ENCODE results near the gene AKAIN1. TPM values are rescaled to one million over a fixed set of nuclear protein-coding genes. Genes with fewer than 3 reads are reported as not detected.

Gene AKAIN1
- total and polyA plus RNA-seq, 2 of the 4 experiments (the other 2 are of a cell fraction): not detected

GRCh38 chr18:5159080-5159479, 38.0 kb downstream of the AKAIN1 start:
- no peak overlapping the region for H2AK5ac ChIP-seq (ENCODE audit: low read depth, low read length)
- no peak overlapping the region for H3K9ac ChIP-seq (ENCODE audit: low read depth, low read length)
- ChIA-PET POLR2A (ENCODE audit: unreplicated experiment) (no interaction called here), CTCF (no interaction called here)
- no CpG with 5 or more reads among the region's 3 CpGs for WGBS, 2 experiments (ENCODE audit: extremely low coverage in 2 of 2, insufficient read length in 1 of 2)
- no peak overlapping the region for H4K91ac ChIP-seq (ENCODE audit: insufficient read depth, low read depth, low read length)
- no peaks in the 10 kb centered on the region for H4K20me1 ChIP-seq (ENCODE audit: insufficient read depth, low read length)
- H2AFZ ChIP-seq (replicated peaks; ENCODE audit: low read length, poor library complexity): no peak overlapping the region
- no peak overlapping the region for H3K4ac ChIP-seq (ENCODE audit: low read depth, low read length)
- no peak overlapping the region for H3K18ac ChIP-seq (ENCODE audit: low read depth, low read length)
- no peak overlapping the region for H3K27ac ChIP-seq (ENCODE audit: insufficient read depth, low read length)
- no peaks in the 10 kb centered on the region for H3K9me1 ChIP-seq (ENCODE audit: insufficient read depth, low read length)
- no TSS peak for BruUV-seq (replicated peaks)
- in situ Hi-C loops (cut with MboI; ENCODE audit: low sequenced_read_pairs): no loop called here
- H3K4me1 ChIP-seq (ENCODE audit: control insufficient read depth, insufficient read depth, low read length): no peaks in the 10 kb centered on the region
- H2BK20ac ChIP-seq (ENCODE audit: low read depth, low read length): no peak overlapping the region
- H3K14ac ChIP-seq (replicated peaks; ENCODE audit: low read depth, low read length): no peak overlapping the region
- dilution Hi-C loops (cut with HindIII; ENCODE audit: low sequenced_read_pairs, unreplicated experiment): no loop called here
- no peak for ATAC-seq (ENCODE audit: low read depth)
- no peaks in the 10 kb centered on the region for H3K36me3 ChIP-seq (ENCODE audit: control insufficient read depth, insufficient read depth, low read length)
- H4K5ac ChIP-seq (ENCODE audit: low read depth, low read length): no peak overlapping the region
- H3K27me3 ChIP-seq (ENCODE audit: control insufficient read depth, insufficient read depth, low read length): no peaks in the 10 kb centered on the region
- peaks cover 10% of the 10 kb centered on the region for H3K9me3 ChIP-seq (ENCODE audit: control insufficient read depth, insufficient read depth, low read length)
- no peak overlapping the region for H2AK9ac ChIP-seq (replicated peaks; ENCODE audit: low read depth, low read length, poor library complexity)
- H2BK5ac ChIP-seq (ENCODE audit: low read depth, low read length, poor library complexity, severe bottlenecking): no peak overlapping the region
- no peak for TF ChIP-seq CEBPB (IDR thresholded peaks at IDR 0.05; ENCODE audit: low read depth, low read length)
- TF ChIP-seq MAFK (IDR thresholded peaks at IDR 0.05; ENCODE audit: low read depth, low read length): no peak
- TF ChIP-seq USF2 (IDR thresholded peaks at IDR 0.05; ENCODE audit: low read depth, low read length): no peak
- no peak for TF ChIP-seq ELK1 (IDR thresholded peaks at IDR 0.05; ENCODE audit: borderline replicate concordance, low read depth, low read length)
- TF ChIP-seq MXI1 (IDR thresholded peaks at IDR 0.05; ENCODE audit: borderline replicate concordance, low read depth, low read length): no peak
- TF ChIP-seq NFE2L2 (IDR thresholded peaks at IDR 0.05; ENCODE audit: low read depth, low read length): no peak
- no peak for TF ChIP-seq RFX5 (IDR thresholded peaks at IDR 0.05; ENCODE audit: low read depth, low read length)
- TF ChIP-seq MAZ (IDR thresholded peaks at IDR 0.05; ENCODE audit: borderline replicate concordance, low read depth, low read length): no peak
- TF ChIP-seq SMC3 (IDR thresholded peaks at IDR 0.05; ENCODE audit: low read depth, low read length): no peak
- TF ChIP-seq, protein P1, sequence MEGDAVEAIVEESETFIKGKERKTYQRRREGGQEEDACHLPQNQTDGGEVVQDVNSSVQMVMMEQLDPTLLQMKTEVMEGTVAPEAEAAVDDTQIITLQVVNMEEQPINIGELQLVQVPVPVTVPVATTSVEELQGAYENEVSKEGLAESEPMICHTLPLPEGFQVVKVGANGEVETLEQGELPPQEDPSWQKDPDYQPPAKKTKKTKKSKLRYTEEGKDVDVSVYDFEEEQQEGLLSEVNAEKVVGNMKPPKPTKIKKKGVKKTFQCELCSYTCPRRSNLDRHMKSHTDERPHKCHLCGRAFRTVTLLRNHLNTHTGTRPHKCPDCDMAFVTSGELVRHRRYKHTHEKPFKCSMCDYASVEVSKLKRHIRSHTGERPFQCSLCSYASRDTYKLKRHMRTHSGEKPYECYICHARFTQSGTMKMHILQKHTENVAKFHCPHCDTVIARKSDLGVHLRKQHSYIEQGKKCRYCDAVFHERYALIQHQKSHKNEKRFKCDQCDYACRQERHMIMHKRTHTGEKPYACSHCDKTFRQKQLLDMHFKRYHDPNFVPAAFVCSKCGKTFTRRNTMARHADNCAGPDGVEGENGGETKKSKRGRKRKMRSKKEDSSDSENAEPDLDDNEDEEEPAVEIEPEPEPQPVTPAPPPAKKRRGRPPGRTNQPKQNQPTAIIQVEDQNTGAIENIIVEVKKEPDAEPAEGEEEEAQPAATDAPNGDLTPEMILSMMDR (conservative IDR thresholded peaks at IDR 0.05; ENCODE audit: low read depth, low read length): no peak
- TF ChIP-seq FOS (IDR thresholded peaks at IDR 0.05; ENCODE audit: low read depth, low read length): no peak
- TF ChIP-seq POLR2A (IDR thresholded peaks at IDR 0.05; ENCODE audit: low read depth, low read length): no peak
- H3K4me3 ChIP-seq (ENCODE audit: insufficient read depth, low read depth, low read length): no peak overlapping the region
- no peak overlapping the region for H2BK120ac ChIP-seq (ENCODE audit: low read depth, low read length)
- intact Hi-C loops (cut with micrococcal nuclease): no loop called here
- no peak overlapping the region for H3K23ac ChIP-seq (ENCODE audit: low read depth, low read length)
- H4K8ac ChIP-seq (ENCODE audit: low read depth in 2 of 2, low read length in 2 of 2): no peak overlapping the region
- H2BK15ac ChIP-seq (ENCODE audit: low read depth, low read length): no peak overlapping the region
- H3K4me2 ChIP-seq (ENCODE audit: low read depth, low read length): no peak overlapping the region
- no peaks in the 10 kb centered on the region for H3K79me1 ChIP-seq (ENCODE audit: low read depth in 1 of 2, low read length in 2 of 2)
- no peak overlapping the region for H3K56ac ChIP-seq (ENCODE audit: extremely low read depth, insufficient read depth, low read length)
- no peak for DNase-seq

Data from IMR-90 (cell line).